ENCODE measurements around the gene TADA2A.

Gene TADA2A

DNA sequence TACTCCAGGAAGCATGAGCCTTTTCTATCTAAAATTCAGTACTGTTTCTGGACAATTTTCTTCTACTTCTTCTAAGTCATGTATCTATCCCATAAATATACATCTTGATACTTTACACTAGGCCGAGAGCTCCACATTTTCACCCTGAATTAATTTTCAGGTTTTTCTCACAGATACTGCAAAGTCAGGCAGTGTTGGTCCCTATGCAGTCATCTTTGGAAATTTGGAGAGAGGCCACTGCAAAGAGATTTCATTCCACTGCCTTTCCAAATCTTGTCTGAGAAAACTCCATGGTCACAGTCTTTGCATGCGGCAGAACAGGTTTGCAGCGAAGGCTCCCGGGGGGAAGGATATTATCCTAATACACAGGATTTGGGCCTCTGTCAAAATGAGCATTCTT is 111.2 kb downstream of the TADA2A start:
- Histone ChIP-seq H3K36me3 (ENCODE audit: insufficient read depth, low read length) (peaks cover 61% of the 10 kb centered on the region), H3K4me1 (ENCODE audit: insufficient read depth, low read length, poor library complexity, severe bottlenecking) (peaks cover 28% of the 10 kb centered on the region), H3K4me2 (ENCODE audit: low read depth, low read length, poor library complexity, severe bottlenecking) (no peak overlapping the region), H3F3A (ENCODE audit: low read depth) (peaks cover 11% of the 10 kb centered on the region), H3K9me2 (replicated peaks; ENCODE audit: low read depth, low read length) (no peaks in the 10 kb centered on the region), H3K79me2 (ENCODE audit: insufficient read depth, low read length) (no peaks in the 10 kb centered on the region), H4K20me1 (ENCODE audit: insufficient read depth, low read length, poor library complexity, severe bottlenecking) (peaks cover 4% of the 10 kb centered on the region), H3K9me3 (ENCODE audit: insufficient read depth, low read depth, low read length) (no peaks in the 10 kb centered on the region), H3K27me3 (ENCODE audit: insufficient read depth, low read length, poor library complexity, severe bottlenecking) (no peaks in the 10 kb centered on the region), H3K4me3 (ENCODE audit: low read length, poor library complexity, severe bottlenecking) (no peak overlapping the region), H2AFZ (ENCODE audit: low read length) (no peak overlapping the region), H3K9ac (ENCODE audit: low read depth, low read length, poor library complexity, severe bottlenecking) (no peak overlapping the region)
- TF ChIP-seq EZH2phosphoT487 (IDR thresholded peaks at IDR 0.05; ENCODE audit: borderline replicate concordance): no peak
- TF ChIP-seq, protein P1, sequence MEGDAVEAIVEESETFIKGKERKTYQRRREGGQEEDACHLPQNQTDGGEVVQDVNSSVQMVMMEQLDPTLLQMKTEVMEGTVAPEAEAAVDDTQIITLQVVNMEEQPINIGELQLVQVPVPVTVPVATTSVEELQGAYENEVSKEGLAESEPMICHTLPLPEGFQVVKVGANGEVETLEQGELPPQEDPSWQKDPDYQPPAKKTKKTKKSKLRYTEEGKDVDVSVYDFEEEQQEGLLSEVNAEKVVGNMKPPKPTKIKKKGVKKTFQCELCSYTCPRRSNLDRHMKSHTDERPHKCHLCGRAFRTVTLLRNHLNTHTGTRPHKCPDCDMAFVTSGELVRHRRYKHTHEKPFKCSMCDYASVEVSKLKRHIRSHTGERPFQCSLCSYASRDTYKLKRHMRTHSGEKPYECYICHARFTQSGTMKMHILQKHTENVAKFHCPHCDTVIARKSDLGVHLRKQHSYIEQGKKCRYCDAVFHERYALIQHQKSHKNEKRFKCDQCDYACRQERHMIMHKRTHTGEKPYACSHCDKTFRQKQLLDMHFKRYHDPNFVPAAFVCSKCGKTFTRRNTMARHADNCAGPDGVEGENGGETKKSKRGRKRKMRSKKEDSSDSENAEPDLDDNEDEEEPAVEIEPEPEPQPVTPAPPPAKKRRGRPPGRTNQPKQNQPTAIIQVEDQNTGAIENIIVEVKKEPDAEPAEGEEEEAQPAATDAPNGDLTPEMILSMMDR (conservative IDR thresholded peaks at IDR 0.05; ENCODE audit: low read length): no peak

DNA sequence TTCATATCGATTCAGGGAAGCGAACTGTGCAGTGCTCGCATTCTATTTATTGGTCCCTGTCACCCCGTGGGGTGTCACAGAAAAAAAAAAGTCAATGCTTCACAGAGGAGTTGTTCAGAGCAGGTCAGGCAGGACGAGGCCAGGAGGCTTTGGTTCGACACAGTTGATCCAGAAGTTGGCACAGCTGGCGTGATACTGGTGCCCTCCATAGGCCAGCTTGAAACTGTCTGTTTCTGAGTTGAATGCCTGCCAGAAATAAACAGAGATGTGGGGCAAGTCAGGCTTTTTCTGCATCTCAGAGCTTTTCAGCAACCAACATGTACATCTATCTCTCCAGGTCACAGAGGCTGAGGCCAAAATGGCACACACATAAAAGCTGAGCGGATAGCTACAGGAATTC is 112.1 kb downstream of the TADA2A start:
- Histone ChIP-seq H3K79me2 (ENCODE audit: insufficient read depth, low read length) (no peaks in the 10 kb centered on the region), H3F3A (ENCODE audit: low read depth) (peaks cover 11% of the 10 kb centered on the region), H3K36me3 (ENCODE audit: insufficient read depth, low read length) (peaks cover 62% of the 10 kb centered on the region), H3K4me3 (ENCODE audit: low read length, poor library complexity, severe bottlenecking) (peak overlapping the region; percentile 38), H3K27me3 (ENCODE audit: insufficient read depth, low read length, poor library complexity, severe bottlenecking) (no peaks in the 10 kb centered on the region), H3K4me2 (ENCODE audit: low read depth, low read length, poor library complexity, severe bottlenecking) (peak overlapping the region; percentile 67), H3K9me3 (ENCODE audit: insufficient read depth, low read depth, low read length) (no peaks in the 10 kb centered on the region), H3K9ac (ENCODE audit: low read depth, low read length, poor library complexity, severe bottlenecking) (peak overlapping the region; percentile 39), H4K20me1 (ENCODE audit: insufficient read depth, low read length, poor library complexity, severe bottlenecking) (peaks cover 4% of the 10 kb centered on the region), H2AFZ (ENCODE audit: low read length) (no peak overlapping the region), H3K9me2 (replicated peaks; ENCODE audit: low read depth, low read length) (no peaks in the 10 kb centered on the region), H3K4me1 (ENCODE audit: insufficient read depth, low read length, poor library complexity, severe bottlenecking) (peaks cover 28% of the 10 kb centered on the region)
- TF ChIP-seq, protein P1 (conservative IDR thresholded peaks at IDR 0.05; ENCODE audit: low read length): peak; percentile 30; the same call in 1 of the 2 replicates
- TF ChIP-seq EZH2phosphoT487 (IDR thresholded peaks at IDR 0.05; ENCODE audit: borderline replicate concordance): no peak

DNA sequence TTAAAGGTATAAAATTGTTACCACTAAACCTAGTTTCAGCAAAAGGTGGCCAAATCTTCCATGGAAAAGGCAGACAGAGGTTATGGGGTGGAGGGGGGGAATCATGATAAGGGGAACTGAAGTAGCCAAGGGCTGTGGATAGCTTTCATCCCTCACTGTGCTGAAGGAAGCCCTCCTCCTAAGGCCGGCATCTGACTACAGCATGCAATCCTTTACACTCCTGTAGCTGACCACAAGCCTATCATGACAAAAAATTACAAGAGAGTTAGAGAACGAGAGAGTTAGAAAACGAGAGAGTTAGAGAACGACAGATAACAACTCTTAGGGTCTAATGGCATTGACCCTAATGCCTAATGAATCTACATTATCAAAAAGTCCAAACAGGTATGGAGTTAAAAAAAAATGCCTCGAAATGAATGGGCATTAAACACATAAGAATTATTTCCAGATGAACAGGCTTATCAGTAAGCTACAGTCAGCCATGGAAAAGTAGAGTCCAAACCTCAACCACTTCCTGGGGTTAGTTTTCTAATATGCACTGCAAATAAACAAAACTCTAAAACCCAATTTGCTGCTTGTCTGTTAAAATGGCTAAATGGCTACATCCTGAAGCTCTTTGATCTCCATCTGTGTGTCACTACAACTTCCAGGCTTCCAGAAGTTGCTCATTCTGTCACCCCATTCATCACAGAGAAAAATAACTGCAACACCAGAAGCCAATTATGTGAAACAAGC is 112.7 kb downstream of the TADA2A start:
- Histone ChIP-seq H3K4me3 (ENCODE audit: low read length, poor library complexity, severe bottlenecking) (peak overlapping the region; percentile 38), H3K79me2 (ENCODE audit: insufficient read depth, low read length) (no peaks in the 10 kb centered on the region), H4K20me1 (ENCODE audit: insufficient read depth, low read length, poor library complexity, severe bottlenecking) (peaks cover 4% of the 10 kb centered on the region), H3K9me2 (replicated peaks; ENCODE audit: low read depth, low read length) (no peaks in the 10 kb centered on the region), H3K4me2 (ENCODE audit: low read depth, low read length, poor library complexity, severe bottlenecking) (peak overlapping the region; percentile 67), H3F3A (ENCODE audit: low read depth) (peaks cover 11% of the 10 kb centered on the region), H3K9me3 (ENCODE audit: insufficient read depth, low read depth, low read length) (no peaks in the 10 kb centered on the region), H3K27me3 (ENCODE audit: insufficient read depth, low read length, poor library complexity, severe bottlenecking) (no peaks in the 10 kb centered on the region), H3K36me3 (ENCODE audit: insufficient read depth, low read length) (peaks cover 64% of the 10 kb centered on the region), H3K4me1 (ENCODE audit: insufficient read depth, low read length, poor library complexity, severe bottlenecking) (peaks cover 28% of the 10 kb centered on the region), H2AFZ (ENCODE audit: low read length) (no peak overlapping the region), H3K9ac (ENCODE audit: low read depth, low read length, poor library complexity, severe bottlenecking) (peak overlapping the region; percentile 39)
- TF ChIP-seq, protein P1 (conservative IDR thresholded peaks at IDR 0.05; ENCODE audit: low read length): no peak
- TF ChIP-seq EZH2phosphoT487 (IDR thresholded peaks at IDR 0.05; ENCODE audit: borderline replicate concordance): no peak

Data from Loucy (cell line).